H1 (cell line): ENCODE results near the gene EGF. TPM values are rescaled to one million over a fixed set of nuclear protein-coding genes. Genes with fewer than 3 reads are reported as not detected.

Experiments used
- CTCF ChIA-PET: fragments of 300-600 bp; sonication (Branson Sonifier 250); formaldehyde crosslinking; loops from one replicate; lab custom pipeline; 2021; ENCODE audit not compliant: partially characterized antibody; lab: Charles Lee
- POLR2A ChIA-PET: fragments of 300-600 bp; sonication (Branson Sonifier 250); formaldehyde crosslinking; loops from one replicate; lab custom pipeline; 2021; ENCODE audit warnings: inconsistent platforms; ENCODE audit not compliant: partially characterized antibody; lab: Charles Lee
- DNase-seq, 2 experiments: peaks; one replicate each; pipeline versions ENCODE4 v3.0.0 to v3.0.0-alpha.2; 2010 to 2022; ENCODE audit warnings: low spot score in 2 of 2, low read depth in 1 of 2, mixed read lengths in 1 of 2
- FAIRE-seq: peaks from 2 replicates; lab custom pipeline; 2011; peaks lifted over from hg19 to GRCh38; lab: Jason Lieb, UNC
- H2AFZ ChIP-seq: 2 replicates; pipeline ENCODE4 v1.8.1; 2012; ENCODE audit warnings: low read length, inconsistent platforms
- H2AK5ac ChIP-seq: 2 replicates; pipeline ENCODE4 v1.6.1; 2013; ENCODE audit warnings: low read depth, low read length
- H2BK120ac ChIP-seq: replicated peaks from 2 replicates; pipeline ENCODE3; 2013; ENCODE audit warnings: low read depth, low read length, inconsistent platforms
- H2BK12ac ChIP-seq: 2 replicates; pipeline ENCODE4 v1.6.1; 2013; ENCODE audit warnings: low read depth, low read length
- H2BK15ac ChIP-seq: 2 replicates; pipeline ENCODE4 v1.6.1; 2013; ENCODE audit warnings: low read length
- H2BK20ac ChIP-seq: 2 replicates; pipeline ENCODE4 v1.6.1; 2013; ENCODE audit warnings: low read length
- H2BK5ac ChIP-seq: 2 replicates; pipeline ENCODE4 v1.6.1; 2013; ENCODE audit warnings: low read depth, low read length
- H3K14ac ChIP-seq: 2 replicates; pipeline ENCODE4 v1.6.1; 2013; ENCODE audit warnings: inconsistent platforms; ENCODE audit not compliant: insufficient read length
- H3K18ac ChIP-seq: 2 replicates; pipeline ENCODE4 v1.6.1; 2013; ENCODE audit warnings: low read length; ENCODE audit errors: extremely low read depth
- H3K23ac ChIP-seq: 2 replicates; pipeline ENCODE4 v1.6.1; 2013; ENCODE audit warnings: inconsistent platforms; ENCODE audit not compliant: insufficient read length
- H3K23me2 ChIP-seq: 2 replicates; pipeline ENCODE4 v1.6.1; 2013; ENCODE audit warnings: low read depth, low read length
- H3K27ac ChIP-seq: 2 replicates; pipeline ENCODE4 v1.6.1; 2011; ENCODE audit warnings: low read depth, low read length, inconsistent platforms
- H3K27me3 ChIP-seq, 4 experiments: replicated peaks in 1 of 4; 1 replicate in 1 of 4; 2 replicates in 3 of 4; pipeline versions ENCODE4 v1.6.1 to v1.8.1; 2011 to 2013; ENCODE audit warnings: low read length in 3 of 4, mild to moderate bottlenecking in 3 of 4, inconsistent platforms in 2 of 4, mixed read lengths in 2 of 4, moderate library complexity in 1 of 4; ENCODE audit not compliant: control insufficient read depth in 3 of 4, insufficient read depth in 3 of 4; ENCODE audit errors: extremely low read depth in 1 of 4
- H3K36me3 ChIP-seq, 4 experiments: 2 replicates each; pipeline versions ENCODE4 v1.6.1 to v1.8.1; 2011 to 2013; ENCODE audit warnings: mild to moderate bottlenecking in 4 of 4, low read length in 3 of 4, moderate library complexity in 2 of 4, control low read depth in 1 of 4, inconsistent platforms in 1 of 4; ENCODE audit not compliant: insufficient read depth in 4 of 4, control insufficient read depth in 2 of 4
- H3K4ac ChIP-seq: replicated peaks from 2 replicates; pipeline ENCODE3; 2013; ENCODE audit warnings: low read length, low read depth, mixed read lengths, inconsistent platforms; ENCODE audit not compliant: insufficient read length
- H3K4me1 ChIP-seq, 4 experiments: replicated peaks in 1 of 4; 1 replicate in 1 of 4; 2 replicates in 3 of 4; pipeline versions ENCODE4 v1.6.1 to v1.8.1; 2011 to 2013; ENCODE audit warnings: low read length in 3 of 4, inconsistent platforms in 2 of 4, mixed read lengths in 1 of 4; ENCODE audit not compliant: insufficient read depth in 4 of 4, control insufficient read depth in 3 of 4
- H3K4me2 ChIP-seq, 2 experiments: 2 replicates each; pipeline versions ENCODE4 v1.6.1 to v1.8.1; 2011 to 2013; ENCODE audit warnings: low read depth in 2 of 2, low read length in 2 of 2, control low read depth in 1 of 2, inconsistent platforms in 1 of 2, mild to moderate bottlenecking in 1 of 2; ENCODE audit not compliant: insufficient read depth in 1 of 2
- H3K4me3 ChIP-seq, 4 experiments: fragments of 200-600, 300-600 bp in 1 of 4; sonication (generic), shearing (Covaris generic), sonication (Bioruptor Twin) in 1 of 4; 2 replicates each; pipeline versions ENCODE4 v1.5.1 to v1.8.1; 2011 to 2016; ENCODE audit warnings: low read length in 4 of 4, low read depth in 3 of 4, control low read depth in 2 of 4, inconsistent platforms in 2 of 4, mild to moderate bottlenecking in 2 of 4, mixed read lengths in 1 of 4, moderate library complexity in 1 of 4; ENCODE audit not compliant: insufficient read depth in 2 of 4; ENCODE audit errors: extremely low read depth in 1 of 4
- H3K56ac ChIP-seq: replicated peaks from 2 replicates; pipeline ENCODE3; 2013; ENCODE audit warnings: low read depth, mild to moderate bottlenecking, mixed read lengths, low read length, inconsistent platforms; ENCODE audit not compliant: insufficient read length
- H3K79me1 ChIP-seq: 2 replicates; pipeline ENCODE4 v1.6.1; 2013; ENCODE audit warnings: low read depth, low read length, control low read depth
- H3K79me2 ChIP-seq, 2 experiments: 2 replicates each; pipeline versions ENCODE4 v1.6.1 to v1.8.1; 2012 to 2013; ENCODE audit warnings: low read length in 2 of 2, mild to moderate bottlenecking in 2 of 2, inconsistent platforms in 1 of 2; ENCODE audit not compliant: insufficient read depth in 2 of 2, control insufficient read depth in 1 of 2
- H3K9ac ChIP-seq, 4 experiments: replicated peaks in 1 of 4; 1 replicate in 1 of 4; 2 replicates in 3 of 4; pipeline versions ENCODE4 v1.6.1 to v1.8.1; 2011 to 2013; ENCODE audit warnings: low read depth in 3 of 4, low read length in 3 of 4, control low read depth in 2 of 4, mild to moderate bottlenecking in 2 of 4, moderate library complexity in 2 of 4, inconsistent platforms in 1 of 4; ENCODE audit errors: extremely low read depth in 1 of 4
- H3K9me3 ChIP-seq, 2 experiments: 2 replicates each; pipeline versions ENCODE4 v1.6.1 to v1.8.1; 2012 to 2013; ENCODE audit warnings: mild to moderate bottlenecking in 2 of 2, moderate library complexity in 2 of 2, control low read depth in 1 of 2, inconsistent platforms in 1 of 2, low read depth in 1 of 2, low read length in 1 of 2, mixed read lengths in 1 of 2; ENCODE audit not compliant: insufficient read depth in 2 of 2
- H4K20me1 ChIP-seq, 2 experiments: replicated peaks in 1 of 2; 2 replicates each; pipeline versions ENCODE3 to v1.8.1; 2011 to 2013; ENCODE audit warnings: inconsistent platforms in 2 of 2, low read length in 2 of 2, mild to moderate bottlenecking in 1 of 2; ENCODE audit not compliant: insufficient read depth in 2 of 2, control insufficient read depth in 1 of 2
- H4K5ac ChIP-seq: 2 replicates; pipeline ENCODE4 v1.6.1; 2013; ENCODE audit warnings: low read length, low read depth, mixed read lengths, inconsistent platforms; ENCODE audit not compliant: insufficient read length
- H4K8ac ChIP-seq: 2 replicates; pipeline ENCODE4 v1.8.0; 2013; ENCODE audit warnings: mild to moderate bottlenecking, moderate library complexity, low read length, inconsistent platforms; ENCODE audit not compliant: insufficient read depth; ENCODE audit errors: extremely low read depth
- H4K91ac ChIP-seq: replicated peaks from 2 replicates; pipeline ENCODE3; 2013; ENCODE audit warnings: low read length, mixed read lengths, inconsistent platforms; ENCODE audit not compliant: insufficient read length
- BACH1 ChIP-seq: IDR thresholded peaks from 2 replicates; pipeline ENCODE4 v1.6.1; 2012; ENCODE audit warnings: low read length, improper control_type of control experiment
- BRCA1 ChIP-seq: IDR thresholded peaks from 2 replicates; pipeline ENCODE4 v1.6.1; 2012; ENCODE audit warnings: low read depth, low read length, improper control_type of control experiment
- CBX8 ChIP-seq: fragments of 300-800, 300-1000 bp; sonication (generic); IDR thresholded peaks from 2 replicates; pipeline ENCODE4 v1.7.1; 2016; ENCODE audit warnings: low read depth, low read length, borderline replicate concordance
- CHD1 ChIP-seq: IDR thresholded peaks from 2 replicates; pipeline ENCODE4 v1.6.1; 2012; ENCODE audit warnings: low read depth, low read length, improper control_type of control experiment
- CHD2 ChIP-seq: IDR thresholded peaks from 2 replicates; pipeline ENCODE4 v1.6.1; 2012; ENCODE audit warnings: low read length, improper control_type of control experiment
- FOSL1 ChIP-seq: IDR thresholded peaks from 2 replicates; pipeline ENCODE4 v1.6.1; 2011; ENCODE audit warnings: mild to moderate bottlenecking, low read depth, low read length, moderate library complexity; ENCODE audit not compliant: insufficient read depth
- GTF2F1 ChIP-seq: IDR thresholded peaks from 2 replicates; pipeline ENCODE4 v1.6.1; 2012; ENCODE audit warnings: low read depth, low read length, improper control_type of control experiment, borderline replicate concordance
- HDAC6 ChIP-seq: IDR thresholded peaks from one replicate; pipeline ENCODE4 v1.7.1; 2012; ENCODE audit warnings: low read depth, mild to moderate bottlenecking, inconsistent platforms, low read length, moderate library complexity
- JUN ChIP-seq: IDR thresholded peaks from 2 replicates; pipeline ENCODE4 v1.6.1; 2011; ENCODE audit warnings: low read depth, mild to moderate bottlenecking, improper control_type of control experiment, low read length
- KDM1A ChIP-seq: fragments of 200-600, 300-600 bp; sonication (generic); IDR thresholded peaks from 2 replicates; pipeline ENCODE4 v1.7.1; 2016; ENCODE audit warnings: mild to moderate bottlenecking, low read length, borderline replicate concordance
- TBP ChIP-seq: IDR thresholded peaks from 2 replicates; pipeline ENCODE4 v1.6.1; 2011; ENCODE audit warnings: low read depth, low read length, improper control_type of control experiment
- TEAD4 ChIP-seq: IDR thresholded peaks from 2 replicates; pipeline ENCODE4 v1.6.1; 2012; ENCODE audit warnings: low read depth, low read length, inconsistent platforms, mixed read lengths
- YY1 ChIP-seq: IDR thresholded peaks from 2 replicates; pipeline ENCODE4 v1.6.1; 2011; ENCODE audit warnings: low read depth, mild to moderate bottlenecking, low read length
- WGBS, 2 experiments: shearing (Covaris generic) in 1 of 2; methylation state at CpG; one replicate each; pipeline versions ENCODE4 v1.1.6 to v1.1.7; 2013 to 2015; ENCODE audit warnings: low lambda C conversion rate in 2 of 2, mixed read lengths in 2 of 2, inconsistent platforms in 1 of 2, low coverage in 1 of 2, missing lambda C conversion rate in 1 of 2; ENCODE audit not compliant: insufficient replicate concordance in 2 of 2, insufficient coverage in 1 of 2, insufficient read length in 1 of 2; ENCODE audit errors: extremely low coverage in 1 of 2, missing lambda C conversion rate in 1 of 2; 5-methylcytosine and 5-hydroxymethylcytosine counted together
- polyA plus RNA-seq, 7 experiments: library from polyadenylated mRNA; depleted of rRNA in 3 of 7; stranded (reverse) in 5 of 7; unstranded in 2 of 7; fragments of >200 nt in 5 of 7; fragments of 200-250 nt in 2 of 7; gene quantifications; 1 replicate in 5 of 7; 2 replicates in 1 of 7; 4 replicates in 1 of 7; pipeline versions ENCODE4 v1.2.1 to v1.2.3, GENCODE V29; 2011 to 2013; ENCODE audit warnings: missing spikeins in 2 of 7, mixed read lengths in 2 of 7
- total RNA-seq: library from RNA; stranded (reverse); fragmentation: NEBNext Ultra II Directional; extraction: Animal tissue kit (Norgen Biotek cat#: 25700); gene quantifications from 2 replicates; pipeline ENCODE4 v1.2.1, GENCODE V29; 2021
- TF ChIP-seq, protein P1 (sequence below): IDR thresholded peaks from 2 replicates; pipeline ENCODE4 v1.6.1; 2012; ENCODE audit warnings: inconsistent platforms

Gene EGF
- total and polyA plus RNA-seq, 2 of the 8 experiments (the other 6 are each of a cell fraction or from before 2014, with no cell fraction given): 1.5 to 2.6 TPM

- Histone ChIP-seq H3K14ac (no peak overlapping the region), H3K27ac (no peak overlapping the region), H2BK5ac (no peak overlapping the region), H3K18ac (no peak overlapping the region), H2AFZ (no peak overlapping the region), H3K9me3 (no peaks in the 10 kb centered on the region), H3K4me1 (no peaks in the 10 kb centered on the region), H3K4me3 (no peak overlapping the region), H3K56ac (no peak overlapping the region), H4K5ac (no peak overlapping the region), H3K23ac (no peak overlapping the region), H3K9ac (no peak overlapping the region), H3K4ac (no peak overlapping the region), H2BK120ac (no peak overlapping the region), H4K91ac (no peak overlapping the region), H3K27me3 (no peaks in the 10 kb centered on the region), H3K36me3 (no peaks in the 10 kb centered on the region), H4K8ac (peak overlapping the region; percentile 35; the same call in 1 of the 2 replicates), H3K79me1 (no peaks in the 10 kb centered on the region), H3K4me2 (no peak overlapping the region), H2BK12ac (no peak overlapping the region), H2BK20ac (no peak overlapping the region), H4K20me1 (no peaks in the 10 kb centered on the region), H2BK15ac (no peak overlapping the region), H3K79me2 (no peaks in the 10 kb centered on the region), H3K23me2 (no peaks in the 10 kb centered on the region), H2AK5ac (no peak overlapping the region)
- DNase-seq: no peak
- FAIRE-seq: no peak
- WGBS, 2 experiments: 89% methylated on average over 7 of the region's 7 CpGs; no CpG with 5 or more reads in 1 of the 2 experiments
- CTCF ChIA-PET: interaction anchor here (1.9 kb wide), 1 partner anchor 17 kb away, joined by 7 read pairs; no protein-coding TSS in a partner anchor
- POLR2A ChIA-PET: no interaction called here
- TF ChIP-seq CBX8 (no peak), JUN (no peak), YY1 (no peak), BRCA1 (no peak), GTF2F1 (no peak), TEAD4 (no peak), CHD2 (no peak), BACH1 (no peak), FOSL1 (no peak), TBP (no peak), CHD1 (no peak), KDM1A (no peak), HDAC6 (no peak)
- TF ChIP-seq, protein P1, sequence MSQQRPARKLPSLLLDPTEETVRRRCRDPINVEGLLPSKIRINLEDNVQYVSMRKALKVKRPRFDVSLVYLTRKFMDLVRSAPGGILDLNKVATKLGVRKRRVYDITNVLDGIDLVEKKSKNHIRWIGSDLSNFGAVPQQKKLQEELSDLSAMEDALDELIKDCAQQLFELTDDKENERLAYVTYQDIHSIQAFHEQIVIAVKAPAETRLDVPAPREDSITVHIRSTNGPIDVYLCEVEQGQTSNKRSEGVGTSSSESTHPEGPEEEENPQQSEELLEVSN: no peak
Measured at GRCh38 chr4:109879636-109880314, 32.9 kb upstream of the EGF start.
